CD4-positive, alpha-beta T cell treated with Interferon gamma for 1 hour (primary cell): ENCODE measurements around the gene PLEKHG4B.
"Not testable (repeated sequence)": the region's sequence is repeated elsewhere in the genome, so short reads cannot be mapped to it uniquely, and the experiment has no call there.

Experiments used
- DNase-seq: peaks from one replicate; pipeline ENCODE4 v3.0.0-alpha.2; 2020

The PLEKHG4B gene

DNA sequence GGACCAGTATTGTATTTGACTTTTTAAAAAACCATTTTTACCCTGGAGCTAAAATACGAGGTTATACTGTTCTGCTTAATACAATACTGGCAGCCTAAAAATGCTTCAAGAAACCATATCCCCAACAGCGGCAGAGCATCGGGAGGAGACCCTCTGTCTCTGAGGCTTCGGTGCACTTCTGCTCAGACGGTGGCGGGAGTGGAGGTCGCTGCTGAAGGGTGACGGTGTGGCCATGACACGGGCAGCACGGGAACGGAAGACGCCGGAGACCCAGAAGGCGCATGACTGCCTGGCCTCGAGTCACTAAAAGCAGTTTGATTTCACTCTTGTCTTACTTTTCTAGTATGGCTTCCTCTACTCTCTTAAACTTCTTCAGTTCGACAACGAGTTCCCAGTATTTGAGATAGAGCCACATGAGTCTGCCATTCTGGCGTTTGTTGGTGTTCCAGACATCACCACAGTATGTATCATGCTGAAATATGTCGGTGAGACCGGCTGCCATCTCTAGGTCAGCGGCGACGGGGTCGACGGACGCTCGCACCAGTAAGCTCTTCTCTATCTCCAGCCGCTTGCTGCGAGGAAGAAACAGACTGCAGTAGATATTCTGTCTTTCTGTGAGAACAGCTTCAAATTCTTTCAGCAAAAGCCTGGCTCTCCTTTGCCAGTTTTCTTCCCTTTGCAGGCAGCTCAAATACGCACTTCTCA lies 113.2 kb downstream of the PLEKHG4B start:
- DNase-seq, result no peak

DNA sequence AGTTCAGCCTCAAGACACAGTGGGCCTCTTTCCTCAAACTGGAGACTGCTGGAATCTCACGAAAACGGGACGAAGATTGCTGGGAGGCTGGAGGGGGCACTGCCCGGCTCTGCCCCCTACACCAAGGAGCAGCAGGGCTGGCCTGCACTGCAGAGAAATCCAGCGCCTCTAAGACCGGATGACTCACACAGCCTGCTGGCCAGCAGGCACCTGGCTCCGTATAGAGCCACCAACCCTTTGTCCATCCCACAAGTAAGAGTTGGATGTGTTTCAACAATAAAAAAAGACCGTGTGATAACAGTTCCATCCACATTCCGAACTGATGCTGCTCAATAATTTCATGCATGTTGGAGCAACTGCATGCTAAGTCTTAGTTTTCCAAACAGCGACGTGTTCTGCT lies 114.4 kb downstream of the PLEKHG4B start:
- DNase-seq, result no peak

DNA sequence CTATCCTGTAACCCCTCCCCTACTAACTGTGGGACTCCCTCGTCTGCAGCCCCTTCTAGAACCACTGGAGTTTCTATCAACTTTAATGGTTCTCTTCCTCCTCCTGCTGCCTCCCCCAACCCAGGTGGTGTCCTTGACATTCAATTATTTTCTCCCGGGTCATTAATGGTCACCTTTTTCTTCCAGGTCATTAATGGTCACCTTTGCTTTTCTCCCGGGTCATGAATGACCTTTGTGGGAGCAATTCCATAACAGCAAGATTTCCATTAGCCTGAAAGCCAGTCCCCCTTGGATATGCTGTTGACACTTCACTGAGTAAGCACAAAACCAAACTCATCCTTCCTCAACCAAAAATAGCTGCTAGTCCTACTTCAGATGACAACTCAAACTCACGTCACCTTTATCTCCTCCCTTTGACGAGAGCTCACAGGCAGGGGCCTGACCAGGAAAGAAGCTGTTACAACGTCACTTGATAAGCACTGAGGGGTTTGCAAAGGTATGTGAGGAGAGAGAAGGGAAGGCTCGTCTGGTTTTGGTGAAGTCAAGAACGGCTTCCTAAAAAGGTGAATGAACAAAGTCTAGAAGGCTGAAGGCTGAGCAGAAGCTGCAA lies 115.1 kb downstream of the PLEKHG4B start:
- DNase-seq, result no peak

DNA sequence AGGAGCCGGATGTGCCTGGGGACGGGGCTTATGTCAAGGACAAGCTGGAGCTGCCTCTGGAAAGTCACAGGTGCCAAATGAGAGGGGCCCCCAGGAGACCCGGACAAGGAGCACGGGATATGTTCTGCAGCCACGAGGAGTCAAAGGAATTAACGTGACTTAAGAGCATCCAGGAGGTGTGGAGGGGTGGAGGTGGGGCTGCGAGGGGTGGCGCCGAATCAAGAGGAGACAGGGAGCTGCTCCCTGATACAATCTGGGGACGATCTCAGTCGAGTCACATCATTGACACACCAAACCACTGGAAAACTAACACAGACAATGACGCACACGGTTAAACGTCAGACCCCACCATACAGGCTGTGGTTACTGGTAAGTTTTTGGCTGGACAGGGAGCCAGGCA lies 115.6 kb downstream of the PLEKHG4B start:
- DNase-seq, result no peak

DNA sequence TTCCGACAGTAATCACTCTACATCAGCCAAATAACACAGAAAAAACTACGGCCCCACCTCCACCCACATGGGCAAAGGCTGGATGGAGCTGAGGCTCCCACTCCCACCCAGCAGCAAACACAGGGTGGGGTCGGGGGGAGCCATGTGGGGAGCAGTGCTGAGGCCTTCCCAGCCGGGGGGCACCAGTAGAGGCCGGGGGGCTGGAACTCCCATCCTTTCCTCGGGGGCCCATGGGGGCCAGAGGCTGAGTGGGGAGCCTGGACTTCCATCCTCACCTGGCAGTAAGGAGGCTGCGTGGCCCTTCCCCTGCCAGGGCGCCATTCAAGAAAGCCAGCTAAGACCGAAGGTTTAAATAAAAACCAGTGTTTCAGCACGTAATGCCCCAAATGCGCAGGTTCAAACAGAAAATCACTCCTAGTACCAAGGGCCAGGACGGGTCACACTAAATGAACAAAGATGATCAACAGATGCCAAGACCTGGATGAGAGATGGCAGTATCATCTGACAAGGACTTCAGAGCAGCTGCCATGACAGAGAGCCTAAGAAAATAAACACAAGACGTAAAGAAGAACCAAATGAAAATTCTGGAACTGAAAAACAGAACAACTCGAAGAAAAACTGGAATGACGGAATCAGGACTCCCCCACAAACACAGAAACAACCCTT lies 116.6 kb downstream of the PLEKHG4B start:
- no peak for DNase-seq

DNA sequence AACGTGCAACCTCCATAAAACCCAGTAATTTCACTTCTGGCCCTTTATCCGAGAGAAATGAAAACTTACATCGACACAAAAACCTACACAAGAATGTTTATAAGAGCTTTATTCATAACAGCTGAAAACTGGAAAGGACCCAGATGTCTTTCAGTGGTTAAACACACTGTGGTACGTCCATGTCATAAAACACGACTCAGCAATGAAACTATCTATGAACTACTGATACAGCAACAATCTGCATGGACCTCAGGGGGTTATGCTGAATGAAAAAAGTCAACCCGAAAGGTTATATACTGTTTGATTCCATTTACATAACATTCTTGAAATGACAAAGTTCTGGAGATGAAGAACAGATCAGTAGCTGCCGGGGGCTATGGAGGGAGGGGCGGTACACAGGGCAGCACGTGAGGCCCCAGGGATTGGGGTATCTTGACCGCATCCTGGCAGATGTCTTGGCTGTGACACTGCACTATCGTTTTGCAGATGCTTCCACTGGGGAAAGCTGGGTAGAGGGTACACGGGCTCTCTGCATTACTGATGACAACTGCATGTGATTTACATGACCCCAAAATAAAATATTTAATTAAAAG lies 121.9 kb downstream of the PLEKHG4B start:
- no peak for DNase-seq

DNA sequence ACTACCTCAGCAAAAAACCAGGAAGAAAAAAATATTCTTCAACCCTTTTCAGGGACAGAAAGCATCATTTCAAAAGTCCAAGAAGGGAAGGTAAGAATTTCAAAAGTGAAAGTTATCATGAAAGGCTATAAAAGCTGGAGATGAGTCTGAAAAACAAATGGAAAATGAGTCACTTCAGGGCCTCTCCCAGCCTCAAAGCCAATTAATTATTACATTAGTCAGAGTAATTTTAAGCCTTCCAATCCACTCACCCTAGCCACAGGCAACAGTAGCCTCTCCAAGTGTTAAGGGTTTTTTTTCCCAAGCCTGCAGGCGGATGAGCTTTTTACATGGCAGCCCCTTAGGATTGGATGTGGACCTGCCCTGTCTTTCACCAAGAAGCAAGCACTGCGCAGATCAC lies 123.3 kb downstream of the PLEKHG4B start:
- not testable (repeated sequence) for DNase-seq

DNA sequence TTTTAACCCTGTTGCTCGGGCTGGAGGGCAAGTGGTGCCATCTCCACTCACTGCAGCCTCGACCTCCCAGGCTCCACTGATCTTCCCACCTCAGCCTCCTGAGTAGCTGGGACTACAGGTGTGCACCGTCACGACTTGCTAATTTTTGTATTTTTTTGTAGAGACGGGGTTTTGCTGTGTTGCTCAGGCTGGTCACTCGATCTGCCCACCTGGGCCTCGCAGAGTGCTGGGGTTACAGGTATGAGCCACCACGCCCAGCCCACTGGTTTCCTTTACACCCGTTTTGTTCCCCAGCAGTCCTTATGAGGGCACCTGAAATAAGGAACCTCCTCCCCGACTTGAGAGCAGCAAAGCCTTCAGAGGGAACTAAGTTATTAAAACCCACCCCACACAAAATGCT lies 124.1 kb downstream of the PLEKHG4B start:
- not testable (repeated sequence) for DNase-seq

DNA sequence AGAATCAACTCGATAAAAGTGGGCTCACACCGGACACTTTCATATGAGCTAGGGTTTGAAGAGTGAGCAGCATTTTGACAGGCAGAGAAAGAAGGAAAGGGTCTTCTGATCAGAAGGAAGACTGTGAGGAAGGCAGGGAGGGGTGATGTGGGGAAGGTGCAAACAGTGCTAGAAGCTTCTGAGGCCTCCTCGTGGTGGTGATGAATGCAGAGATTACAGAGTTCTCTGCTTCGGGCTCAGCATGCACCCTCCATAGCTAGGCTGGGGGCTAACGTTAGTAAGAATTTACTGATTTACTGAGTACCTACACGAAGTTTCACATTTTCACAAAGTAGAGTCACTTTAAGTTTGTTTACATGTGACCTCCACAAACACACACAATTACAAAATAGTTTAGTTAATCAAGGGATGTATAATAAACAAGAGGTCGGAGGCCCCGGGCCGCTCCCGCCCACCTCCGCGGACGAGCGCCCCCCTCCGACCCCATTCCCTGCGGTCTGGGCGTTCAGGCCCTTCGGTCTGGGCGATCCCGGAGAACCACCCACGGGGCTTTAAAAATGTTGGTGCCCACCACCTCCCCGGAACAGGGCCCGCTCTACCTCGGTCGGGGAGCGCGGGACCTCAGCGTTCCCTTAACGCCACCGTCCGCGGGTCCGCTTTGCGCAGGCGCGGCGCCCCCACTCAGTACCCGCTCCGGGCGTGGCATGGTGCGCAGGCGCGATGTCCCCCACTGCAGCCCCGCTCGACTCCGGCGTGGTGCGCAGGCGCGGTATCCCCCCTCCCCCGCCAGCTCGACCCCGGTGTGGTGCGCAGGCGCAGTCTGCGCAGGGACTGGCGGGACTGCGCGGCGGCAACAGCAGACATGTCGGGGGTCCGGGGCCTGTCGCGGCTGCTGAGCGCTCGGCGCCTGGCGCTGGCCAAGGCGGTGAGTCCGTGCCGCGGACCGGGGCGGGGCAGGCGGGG lies 125.8 kb downstream of the PLEKHG4B start, which contains the start of the genes CCDC127 and SDHA:
Gene CCDC127 (minus strand): TSS at position 660 of the 963 bp plus-strand sequence. CDS start 1,304 bp downstream, outside the sequence.
Gene SDHA (plus strand): TSS at position 827 of the 963 bp plus-strand sequence. CDS start 36 bp downstream, at position 863.
- DNase-seq, result peak; percentile 97

DNA sequence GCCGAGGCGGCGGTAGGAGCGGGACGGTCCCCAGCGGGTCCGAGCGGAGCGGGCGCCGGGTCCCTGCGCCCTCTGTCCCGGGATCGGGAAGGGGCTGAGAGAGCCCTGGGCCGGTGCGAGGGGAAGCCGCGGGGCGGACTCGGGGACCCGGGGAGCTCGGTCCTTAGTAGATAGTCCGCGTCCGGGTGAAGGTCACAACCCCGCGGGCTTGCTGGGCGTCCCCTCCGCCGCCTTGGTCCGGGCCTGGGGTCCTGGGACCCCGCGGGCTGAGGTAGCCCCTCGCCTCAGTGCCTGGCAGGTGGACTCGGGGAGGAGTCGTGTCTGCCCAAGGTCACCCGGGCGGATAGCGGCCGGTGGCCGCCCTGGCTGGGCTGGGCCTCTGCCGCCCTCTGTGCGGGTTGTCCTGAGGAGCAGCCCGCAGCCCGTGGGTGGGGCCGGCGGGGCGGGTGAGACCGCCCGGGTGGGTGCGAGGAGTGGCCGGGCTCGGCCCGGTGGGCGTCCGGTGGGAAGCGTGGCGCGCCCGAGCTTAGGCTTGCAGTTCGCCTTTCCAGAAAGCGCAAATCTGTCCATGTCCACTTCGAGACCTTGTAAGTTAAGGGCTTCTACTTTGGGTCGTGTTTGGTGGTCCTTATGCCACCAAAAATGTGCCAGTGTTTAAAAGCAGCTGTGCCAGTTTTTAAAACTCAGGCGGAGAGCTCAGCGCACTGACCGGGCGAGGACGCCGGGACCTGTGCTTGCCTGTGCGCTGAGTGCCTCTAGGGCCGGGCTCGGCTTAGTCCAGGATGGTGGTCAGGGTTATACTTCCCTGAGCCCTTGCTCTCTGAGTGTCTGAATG lies 126.7 kb downstream of the PLEKHG4B start:
- DNase-seq, result peak; percentile 14

DNA sequence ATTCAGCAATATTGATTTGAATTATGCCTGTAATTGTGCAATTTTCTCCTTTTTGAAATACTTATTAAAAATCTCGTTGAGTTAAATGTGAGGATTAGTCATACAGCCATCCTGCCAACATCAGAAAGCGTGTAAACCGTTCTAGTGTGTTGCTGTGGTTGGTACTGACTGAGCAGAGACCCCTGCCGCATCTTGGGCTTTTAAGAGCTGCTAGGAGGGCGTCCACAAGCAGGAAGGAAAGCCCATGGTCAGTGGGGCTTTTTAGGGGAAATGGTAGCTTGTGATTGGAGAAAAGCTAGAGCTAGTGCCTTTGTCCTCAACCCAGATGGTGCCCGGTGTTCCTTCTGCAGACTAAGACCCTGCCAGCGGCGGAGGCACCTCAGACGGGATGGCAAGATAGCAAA lies 127.5 kb downstream of the PLEKHG4B start:
- DNase-seq, result no peak

DNA sequence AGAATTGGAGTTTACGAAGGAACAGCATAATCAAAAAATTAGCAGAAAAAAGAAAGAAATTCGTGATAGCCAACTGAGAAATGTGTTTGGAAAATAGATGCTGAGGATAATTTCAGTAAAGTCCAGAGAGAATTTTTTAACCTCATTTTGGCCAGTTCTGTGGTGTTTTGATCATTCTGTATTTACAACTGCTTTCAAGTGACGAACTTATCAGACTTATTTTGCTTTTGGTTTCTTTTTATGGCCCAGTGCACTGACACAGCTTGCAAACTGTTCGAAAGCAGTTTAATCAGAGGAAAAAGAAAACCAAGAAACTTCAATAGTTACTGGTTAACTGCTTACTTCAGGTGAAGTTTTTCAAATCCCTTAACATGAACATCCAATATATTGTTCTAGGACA lies 128.0 kb downstream of the PLEKHG4B start:
- no peak for DNase-seq

DNA sequence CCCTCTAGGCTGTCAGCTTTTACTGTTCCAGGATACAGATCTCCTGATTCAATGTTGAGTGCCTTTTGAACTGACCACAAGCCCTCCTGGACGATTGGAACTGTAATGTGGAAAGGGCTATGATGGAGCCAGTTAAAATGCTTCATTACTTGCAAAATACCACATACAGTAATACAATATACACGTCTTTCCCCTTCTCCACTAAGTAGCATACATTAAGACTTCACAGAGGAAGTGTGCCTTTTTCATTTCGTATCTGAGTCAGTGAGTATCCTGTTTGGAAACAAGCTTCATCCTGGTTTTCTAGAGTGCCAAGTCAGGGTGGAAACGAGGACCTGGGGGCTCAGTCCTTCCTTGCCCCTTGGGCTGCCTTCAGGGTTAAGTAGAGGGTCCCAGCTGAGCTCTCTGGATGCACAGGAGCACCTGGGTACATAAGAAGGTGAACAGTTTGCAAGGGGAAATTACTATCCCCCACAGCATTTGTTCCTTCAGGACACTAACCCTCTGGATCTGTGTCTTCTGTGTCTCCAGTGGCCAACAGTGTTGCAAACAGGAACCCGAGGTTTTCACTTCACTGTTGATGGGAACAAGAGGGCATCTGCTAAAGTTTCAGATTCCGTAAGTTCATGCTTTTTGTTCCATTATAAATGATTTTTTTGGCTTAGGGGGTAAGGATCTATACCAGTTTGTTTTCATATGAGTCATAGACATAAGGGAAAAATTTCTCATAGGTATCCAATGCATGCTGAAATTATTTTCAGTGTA lies 131.2 kb downstream of the PLEKHG4B start:
- not testable (repeated sequence) for DNase-seq

DNA sequence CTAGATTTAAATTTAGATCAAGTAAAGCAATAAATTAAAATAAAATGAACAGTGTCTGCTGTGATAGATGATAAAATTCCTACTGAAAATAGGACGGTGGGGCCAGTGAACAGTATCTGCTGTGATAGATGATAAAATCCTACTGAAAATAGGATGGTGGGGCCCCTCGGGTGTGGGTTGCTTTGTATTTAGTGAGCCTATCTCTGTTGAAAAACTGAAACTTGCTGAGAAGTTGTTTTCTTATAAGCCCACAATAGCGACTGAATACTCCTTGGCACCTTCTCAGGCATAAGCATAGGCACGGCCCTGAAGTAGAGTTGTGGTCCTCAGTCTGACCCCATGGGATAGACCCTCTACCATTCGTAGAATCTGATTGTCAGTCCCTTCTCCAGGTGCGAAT lies 131.8 kb downstream of the PLEKHG4B start:
- no peak for DNase-seq

DNA sequence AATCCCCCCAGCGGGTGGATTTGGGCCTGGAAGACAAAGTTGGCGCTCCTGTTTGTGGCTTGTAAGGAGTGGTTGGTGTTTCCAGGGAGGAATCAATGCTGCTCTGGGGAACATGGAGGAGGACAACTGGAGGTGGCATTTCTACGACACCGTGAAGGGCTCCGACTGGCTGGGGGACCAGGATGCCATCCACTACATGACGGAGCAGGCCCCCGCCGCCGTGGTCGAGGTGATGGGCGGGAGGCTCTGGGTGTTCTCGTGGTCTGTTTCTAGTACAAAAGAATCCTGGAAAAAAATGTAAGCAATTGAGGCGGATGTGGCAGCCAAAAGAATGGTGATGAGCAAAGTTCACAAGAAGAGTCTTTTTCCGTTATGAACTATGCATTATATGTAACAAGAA lies 133.4 kb downstream of the PLEKHG4B start:
- DNase-seq, result no peak

DNA sequence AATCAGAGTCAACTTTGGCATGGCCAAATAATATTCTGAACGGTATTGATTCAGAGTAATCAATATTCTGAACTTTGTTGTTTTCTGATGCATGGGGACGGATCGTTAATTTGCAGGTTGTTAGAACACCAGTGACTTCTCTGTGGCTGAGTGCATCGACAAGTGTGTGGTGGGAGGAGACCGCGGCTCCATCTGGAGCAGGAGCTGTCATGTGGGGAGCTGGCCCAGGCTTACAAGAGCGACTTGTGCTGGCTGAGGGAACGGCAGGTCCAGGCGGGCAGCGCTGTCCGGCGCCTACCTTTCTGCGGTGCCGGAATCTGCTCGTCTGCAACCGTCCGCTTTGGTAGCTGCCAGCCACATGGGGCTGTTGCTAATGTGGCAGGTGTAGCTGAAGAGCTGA lies 135.4 kb downstream of the PLEKHG4B start:
- not testable (repeated sequence) for DNase-seq

DNA sequence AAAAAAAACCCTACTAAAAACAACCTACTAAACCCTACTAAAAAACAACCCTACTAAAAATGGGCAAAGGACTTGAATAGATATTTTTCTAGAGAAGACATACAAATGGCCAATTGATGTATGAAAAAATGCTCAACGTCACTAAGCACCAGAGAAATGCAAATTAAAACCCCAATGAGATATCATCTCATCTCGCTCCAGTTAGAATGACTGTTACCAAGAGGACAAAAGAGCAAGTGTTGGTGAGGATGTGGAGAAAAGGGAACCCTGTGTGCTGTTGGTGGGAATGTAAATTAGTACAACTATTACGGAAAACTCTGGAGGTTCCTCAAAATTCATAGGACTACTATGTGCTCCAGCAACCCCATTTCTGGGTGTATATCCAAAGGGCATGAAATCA lies 136.9 kb downstream of the PLEKHG4B start:
- DNase-seq, result no peak

DNA sequence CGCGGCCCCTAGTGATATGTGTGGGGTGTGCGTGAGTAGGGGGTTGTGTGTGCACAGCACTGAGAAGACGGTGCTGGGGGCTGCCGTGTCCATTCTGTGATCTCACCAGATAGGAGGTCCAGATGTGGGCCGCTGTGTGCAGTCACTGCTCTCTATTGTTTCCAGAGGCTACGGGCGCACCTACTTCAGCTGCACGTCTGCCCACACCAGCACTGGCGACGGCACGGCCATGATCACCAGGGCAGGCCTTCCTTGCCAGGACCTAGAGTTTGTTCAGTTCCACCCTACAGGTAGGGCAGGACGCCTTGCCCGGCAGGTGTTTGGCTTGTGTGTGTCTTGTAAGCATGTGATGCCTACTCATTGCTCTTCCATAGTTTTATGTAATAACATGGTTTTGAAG lies 138.7 kb downstream of the PLEKHG4B start:
- no peak for DNase-seq

DNA sequence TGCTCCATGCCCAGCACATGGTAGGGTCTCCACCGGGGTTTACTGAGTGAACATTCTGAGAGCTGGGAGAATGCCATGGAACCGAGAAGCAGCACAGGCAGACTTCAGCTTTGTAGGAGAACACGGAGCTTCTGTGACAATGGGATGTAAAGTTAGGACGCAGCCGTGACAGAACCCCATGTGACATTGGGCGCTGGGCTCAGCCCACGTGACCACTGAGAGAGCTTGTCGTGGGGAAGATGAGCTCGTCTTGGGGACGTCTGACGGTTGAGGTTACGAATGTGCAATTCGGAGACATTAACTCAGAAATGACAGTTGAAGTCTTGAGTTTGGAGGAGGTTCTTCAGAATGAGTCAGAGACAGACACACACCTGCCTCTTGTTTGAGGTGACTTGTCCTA lies 139.7 kb downstream of the PLEKHG4B start:
- DNase-seq, result no peak

DNA sequence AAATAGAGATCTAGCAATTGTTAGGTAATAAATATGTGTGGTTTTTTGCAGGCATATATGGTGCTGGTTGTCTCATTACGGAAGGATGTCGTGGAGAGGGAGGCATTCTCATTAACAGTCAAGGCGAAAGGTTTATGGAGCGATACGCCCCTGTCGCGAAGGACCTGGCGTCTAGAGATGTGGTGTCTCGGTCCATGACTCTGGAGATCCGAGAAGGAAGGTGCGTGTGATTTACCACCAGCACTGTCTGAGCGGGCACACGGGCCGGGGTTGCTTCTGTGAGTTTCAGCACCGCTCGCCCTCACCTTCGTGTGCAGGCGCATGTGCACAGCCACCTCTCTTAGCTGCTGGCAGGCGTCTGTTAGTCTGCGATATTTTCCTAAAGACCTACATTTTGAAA lies 141.5 kb downstream of the PLEKHG4B start:
- DNase-seq, result not testable (repeated sequence)

DNA sequence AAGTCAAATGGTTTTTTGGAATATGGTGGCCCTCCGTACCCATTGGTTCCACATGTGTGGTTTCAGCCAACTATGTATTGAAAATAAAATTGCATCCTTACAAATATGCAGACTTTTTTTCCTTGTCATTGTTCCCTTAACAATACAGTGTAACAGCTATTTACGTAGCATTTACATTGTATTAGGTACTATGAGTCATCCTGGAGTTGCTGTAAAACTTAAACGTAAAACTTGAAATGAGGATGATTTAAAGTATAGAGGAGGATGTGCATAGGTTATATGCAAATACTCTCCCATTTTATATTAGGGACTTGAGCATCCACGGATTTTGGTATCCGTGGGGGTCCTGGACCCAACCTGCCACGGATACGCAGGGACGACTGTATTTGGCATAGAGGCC lies 142.5 kb downstream of the PLEKHG4B start:
- DNase-seq, result no peak
